GM12873 (cell line): Measurements from ENCODE around the gene GSTM3.

Source experiments
- CTCF ChIP-seq: IDR thresholded peaks from 2 replicates; pipeline ENCODE4 v1.5.1; 2012; ENCODE audit warnings: low read depth, mild to moderate bottlenecking, moderate library complexity, low read length, control low read depth; ENCODE audit not compliant: insufficient read depth; ENCODE audit errors: missing control alignments

Gene GSTM3

GRCh38 chr1:109749221-109749620 lies 8.4 kb upstream of the GSTM3 start:
- no peak for TF ChIP-seq CTCF

DNA sequence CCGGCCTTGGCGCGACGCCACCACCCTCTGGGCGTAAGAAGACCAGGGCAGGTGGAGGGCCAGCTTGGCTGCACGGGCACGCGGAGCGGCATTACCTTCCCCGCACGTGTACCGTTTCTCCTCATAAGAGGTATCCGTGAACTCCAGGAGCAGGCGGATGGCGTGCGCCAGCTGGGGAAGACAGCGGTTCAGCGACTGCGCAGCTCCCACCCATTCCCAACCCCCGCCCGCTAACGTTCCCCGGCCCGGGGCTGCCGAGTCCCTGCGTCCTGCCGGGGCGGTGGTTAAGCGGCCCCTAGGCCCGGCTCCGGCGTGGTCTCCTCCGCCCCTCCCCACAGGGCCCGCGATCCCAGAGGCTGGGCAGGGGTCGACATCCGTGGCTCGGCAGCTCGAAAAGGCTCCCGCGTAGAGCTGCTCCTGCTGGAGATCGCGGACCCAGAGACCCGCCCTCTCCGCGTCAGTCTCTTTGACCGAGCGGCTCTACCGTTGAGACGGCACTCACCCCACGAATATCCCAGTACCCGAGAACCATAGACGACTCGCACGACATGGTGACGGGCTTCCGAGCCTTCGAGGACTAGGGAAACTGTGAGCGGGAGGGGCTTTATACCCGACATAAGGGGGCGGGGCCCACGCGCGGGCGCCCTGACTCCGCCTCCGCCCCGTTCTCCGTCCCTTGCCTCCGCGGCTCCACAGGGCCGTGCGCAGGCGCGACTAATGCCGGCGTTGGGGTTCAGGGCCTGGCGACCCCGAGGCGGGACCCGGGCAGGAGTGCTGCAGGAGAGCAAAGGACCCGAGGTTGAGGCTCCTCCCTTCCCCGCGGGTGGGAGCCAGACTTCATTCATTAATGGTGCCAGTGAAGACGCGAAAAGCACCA lies 862 bp downstream of the GSTM3 start:
- no peak for TF ChIP-seq CTCF

DNA sequence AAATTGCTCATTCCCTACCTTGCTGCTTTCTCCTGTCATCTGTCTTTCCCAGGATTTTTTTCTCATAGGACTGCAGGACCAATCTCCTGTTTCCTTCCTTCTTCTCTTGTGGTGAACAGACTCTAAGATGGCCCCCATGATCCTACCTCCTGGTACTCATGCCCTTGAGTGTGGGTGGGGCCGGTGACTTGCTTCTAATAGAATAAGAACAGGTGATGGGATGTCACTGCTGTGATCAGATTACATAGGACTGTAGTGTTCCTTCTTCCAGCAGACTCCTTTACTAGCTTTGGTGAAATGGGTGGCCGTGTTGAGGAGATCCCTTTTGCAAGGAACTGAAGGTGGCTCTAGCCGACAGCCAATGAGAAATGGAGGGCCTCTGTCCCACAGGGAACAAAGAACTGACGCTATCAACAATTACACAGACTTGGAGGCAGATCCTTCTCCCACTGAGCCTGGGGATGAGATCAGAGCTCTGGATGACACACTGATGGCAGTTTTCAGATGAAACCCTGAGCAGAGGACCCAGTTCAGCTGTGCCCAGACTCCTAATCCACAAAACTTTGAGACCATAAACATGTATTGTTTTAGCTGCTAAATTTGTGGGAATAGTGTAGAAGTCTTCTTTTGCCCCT lies 7.5 kb downstream of the GSTM3 start:
- TF ChIP-seq CTCF: no peak

DNA sequence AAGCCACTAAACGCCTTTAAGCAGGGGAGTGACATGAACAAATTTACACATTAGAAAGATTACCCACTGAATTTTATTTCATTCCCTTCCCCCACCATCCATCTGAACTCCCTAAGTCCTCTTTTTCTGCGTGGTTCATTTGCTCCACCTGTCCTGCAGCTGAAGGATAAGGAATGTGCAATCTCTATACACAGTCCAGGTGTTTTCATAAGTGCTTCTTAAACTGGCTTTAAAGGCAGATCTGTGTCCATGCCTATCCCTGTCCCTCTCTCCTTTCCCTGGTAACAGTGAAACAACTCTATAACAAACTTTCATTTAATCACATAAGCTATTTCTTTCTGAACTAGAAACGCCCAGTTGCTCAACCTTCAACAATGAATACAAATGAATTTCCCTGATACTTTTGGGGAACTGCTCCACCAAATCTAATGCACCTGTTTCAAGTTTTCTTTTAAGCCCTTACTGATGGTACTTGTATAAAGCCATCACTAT lies 8.4 kb downstream of the GSTM3 start:
- no peak for TF ChIP-seq CTCF

DNA sequence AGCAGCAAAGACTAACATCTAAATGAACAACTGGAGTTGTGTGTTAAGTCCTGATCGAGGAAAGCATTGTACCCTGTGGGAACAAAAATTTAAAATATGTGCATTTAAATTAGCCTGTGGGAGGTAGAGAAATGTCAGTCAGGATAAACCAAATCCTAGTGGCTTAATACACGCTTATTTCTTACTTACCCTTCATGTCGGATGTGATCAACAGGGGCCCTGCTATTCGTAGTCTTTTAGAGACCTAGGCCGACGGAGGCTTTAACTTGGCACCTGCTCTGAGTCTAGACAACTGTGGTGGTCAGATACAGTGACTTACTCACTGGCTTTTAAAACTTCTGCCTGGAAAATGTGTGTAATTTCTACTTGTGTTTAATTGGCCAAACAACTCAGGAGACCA lies 10.2 kb downstream of the GSTM3 start:
- no peak for TF ChIP-seq CTCF

DNA sequence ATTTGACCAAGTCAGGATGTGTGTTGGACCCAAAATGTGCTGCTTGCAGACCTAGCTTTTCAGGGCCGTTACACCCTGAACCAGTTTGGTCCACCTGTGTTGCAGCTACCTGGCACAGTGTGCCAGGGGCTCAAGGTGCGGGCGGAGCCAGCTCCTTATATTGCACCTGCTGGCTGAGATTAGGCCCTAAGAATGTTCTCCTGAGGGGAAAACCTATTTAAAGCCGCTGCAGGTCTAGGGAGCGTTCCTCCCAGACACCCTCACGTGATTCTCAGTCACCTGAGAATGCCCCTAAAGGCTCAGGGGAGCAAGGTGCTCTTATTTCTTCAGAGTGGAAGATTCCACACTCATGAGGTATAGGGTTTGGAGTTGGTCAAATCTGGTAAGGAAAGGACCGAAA lies 12.0 kb downstream of the GSTM3 start:
- no peak for TF ChIP-seq CTCF

GRCh38 chr1:109726728-109727373 lies 14.0 kb downstream of the GSTM3 start:
- no peak for TF ChIP-seq CTCF
